PC-3 (cell line): ENCODE data around the gene MTF2. TPM values are rescaled to one million over a fixed set of nuclear protein-coding genes. Genes with fewer than 3 reads are reported as not detected.

Experiments used
- ATAC-seq: fragments of 200-7000 bp; cut with Tn5 transposase; 2 replicates; pipeline ENCODE4 v1.9.1; 2020; ENCODE audit warnings: mild to moderate bottlenecking, moderate library complexity
- BruUV-seq: library from RNA; stranded (reverse); fragments of 400-500 nt; replicated peaks from 2 replicates; lab custom pipeline; 2021; lab: Mats Ljungman, UMichigan
- CTCF ChIA-PET: fragments of 300-600 bp; sonication (Branson Sonifier 250); formaldehyde crosslinking; loops from one replicate; lab custom pipeline; 2022; ENCODE audit warnings: antibody characterized with exemption; lab: Charles Lee
- POLR2A ChIA-PET: fragments of 300-600 bp; sonication (Branson Sonifier 250); formaldehyde crosslinking; loops from one replicate; lab custom pipeline; 2022; ENCODE audit warnings: antibody characterized with exemption; ENCODE audit not compliant: unreplicated experiment; lab: Charles Lee
- DNase-seq: peaks from one replicate; pipeline ENCODE4 v3.0.0-alpha.2; 2015
- H2AFZ ChIP-seq: fragments of 300-600 bp; sonication (generic); 2 replicates; pipeline ENCODE4 v1.6.0; 2016; ENCODE audit warnings: antibody characterized with exemption, low read length
- H3F3A ChIP-seq: fragments of 300-600 bp; sonication (generic); one replicate; pipeline ENCODE4 v1.6.0; 2017; ENCODE audit warnings: antibody characterized with exemption, low read length, control low read depth, mild to moderate bottlenecking; ENCODE audit not compliant: unreplicated experiment
- H3K27ac ChIP-seq: fragments of 300-600 bp; sonication (generic); 2 replicates; pipeline ENCODE4 v1.5.1; 2016; ENCODE audit warnings: mild to moderate bottlenecking, low read length
- H3K27me3 ChIP-seq: fragments of 300-600 bp; sonication (generic); 2 replicates; pipeline ENCODE4 v1.6.1; 2016; ENCODE audit warnings: low read length, mixed read lengths
- H3K36me3 ChIP-seq: fragments of 300-600 bp; sonication (generic); 2 replicates; pipeline ENCODE4 v1.6.1; 2016; ENCODE audit warnings: low read depth, mixed run types, low read length, mixed read lengths
- H3K4me1 ChIP-seq: fragments of 300-600 bp; sonication (generic); 2 replicates; pipeline ENCODE4 v1.5.1; 2016; ENCODE audit warnings: low read length; ENCODE audit not compliant: insufficient read depth
- H3K4me2 ChIP-seq: fragments of 300-600 bp; sonication (generic); 2 replicates; pipeline ENCODE4 v1.6.0; 2016; ENCODE audit warnings: low read length
- H3K4me3 ChIP-seq: fragments of 300-600 bp; sonication (generic); 2 replicates; pipeline ENCODE4 v1.5.1; 2016; ENCODE audit warnings: mild to moderate bottlenecking, low read length, mixed read lengths
- H3K79me2 ChIP-seq: fragments of 300-600 bp; sonication (generic); 2 replicates; pipeline ENCODE4 v1.6.1; 2017; ENCODE audit warnings: low read length, mixed read lengths
- H3K9ac ChIP-seq: fragments of 300-600 bp; sonication (generic); 2 replicates; pipeline ENCODE4 v1.6.0; 2016; ENCODE audit warnings: mild to moderate bottlenecking, low read length
- H3K9me2 ChIP-seq: fragments of 300-600 bp; sonication (generic); replicated peaks from 2 replicates; pipeline ENCODE4 v1.6.1; 2016; ENCODE audit warnings: mixed run types, low read length, mixed read lengths
- H3K9me3 ChIP-seq: fragments of 300-600 bp; sonication (generic); 2 replicates; pipeline ENCODE4 v1.6.1; 2016; ENCODE audit warnings: low read length, mixed read lengths
- H4K20me1 ChIP-seq: fragments of 300-600 bp; sonication (generic); 2 replicates; pipeline ENCODE4 v1.6.1; 2016; ENCODE audit warnings: low read length, mixed read lengths
- CTCF ChIP-seq: fragments of 300-600 bp; sonication (generic); conservative IDR thresholded peaks from 2 replicates; pipeline ENCODE4 v1.5.1; 2017; ENCODE audit warnings: antibody characterized with exemption, low read depth, mild to moderate bottlenecking, low read length
- EZH2 ChIP-seq: fragments of 300-600 bp; sonication (generic); IDR thresholded peaks from one replicate; pipeline ENCODE4 v1.6.1; 2017; ENCODE audit warnings: antibody characterized with exemption, mild to moderate bottlenecking, low read length; ENCODE audit not compliant: unreplicated experiment
- EZH2phosphoT487 ChIP-seq: fragments of 300-600 bp; sonication (generic); IDR thresholded peaks from 2 replicates; pipeline ENCODE4 v1.6.1; 2018; ENCODE audit warnings: mild to moderate bottlenecking, antibody characterized with exemption, low read length, borderline replicate concordance
- intact Hi-C: fragments of 100-400 bp; cut with micrococcal nuclease; formaldehyde crosslinking; loops from 2 replicates; pipeline ENCODE4 v1.9.0; 2023
- total RNA-seq: library from RNA; depleted of rRNA; stranded (reverse); fragments of >200 nt; gene quantifications from 2 replicates; pipeline ENCODE4 v1.2.3, GENCODE V29; 2014

Gene MTF2
- total RNA-seq, 1 experiment from 2014 or later: 25.3 TPM

GRCh38 chr1:93031711-93032110 is 47.4 kb upstream of the MTF2 start:
- Histone ChIP-seq H3K27me3 (no peaks in the 10 kb centered on the region), H3K27ac (no peak overlapping the region), H3K4me2 (no peak overlapping the region), H3K9me3 (no peaks in the 10 kb centered on the region), H2AFZ (no peak overlapping the region), H3K36me3 (no peaks in the 10 kb centered on the region), H3K4me3 (no peak overlapping the region), H4K20me1 (no peaks in the 10 kb centered on the region), H3F3A (no peaks in the 10 kb centered on the region), H3K9me2 (0 out of 2 replicates have a peak, but pooled peaks cover 5% of the 10 kb centered on the region), H3K9ac (no peak overlapping the region), H3K4me1 (no peaks in the 10 kb centered on the region), H3K79me2 (no peaks in the 10 kb centered on the region)
- ChIA-PET CTCF (no interaction called here), POLR2A (no interaction called here)
- TF ChIP-seq EZH2 (no peak), EZH2phosphoT487 (no peak), CTCF (no peak)
- BruUV-seq: no TSS peak
- intact Hi-C loops: no loop called here
- DNase-seq: no peak
- ATAC-seq: no peak

- H3K4me2 ChIP-seq: no peak overlapping the region
- H2AFZ ChIP-seq: 0 out of 2 replicates have a peak overlapping the region, but pooled peaks have one; percentile 6
- H3K4me1 ChIP-seq: no peaks in the 10 kb centered on the region
- ChIA-PET POLR2A (no interaction called here), CTCF (no interaction called here)
- 0 out of 2 replicates have a peak, but pooled peaks cover 5% of the 10 kb centered on the region for H3K9me2 ChIP-seq
- TF ChIP-seq EZH2 (no peak), EZH2phosphoT487 (no peak), CTCF (no peak)
- H3K27ac ChIP-seq: no peak overlapping the region
- H3K79me2 ChIP-seq: no peaks in the 10 kb centered on the region
- H3F3A ChIP-seq: no peaks in the 10 kb centered on the region
- DNase-seq (no peak), ATAC-seq (no peak)
- BruUV-seq: no TSS peak
- H3K36me3 ChIP-seq: no peaks in the 10 kb centered on the region
- H3K4me3 ChIP-seq: no peak overlapping the region
- intact Hi-C loops: no loop called here
- no peaks in the 10 kb centered on the region for H3K27me3 ChIP-seq
- no peak overlapping the region for H3K9ac ChIP-seq
- H3K9me3 ChIP-seq: no peaks in the 10 kb centered on the region
- H4K20me1 ChIP-seq: no peaks in the 10 kb centered on the region
Observed at GRCh38 chr1:93033029-93033428, 46.1 kb upstream of the MTF2 start.

DNA sequence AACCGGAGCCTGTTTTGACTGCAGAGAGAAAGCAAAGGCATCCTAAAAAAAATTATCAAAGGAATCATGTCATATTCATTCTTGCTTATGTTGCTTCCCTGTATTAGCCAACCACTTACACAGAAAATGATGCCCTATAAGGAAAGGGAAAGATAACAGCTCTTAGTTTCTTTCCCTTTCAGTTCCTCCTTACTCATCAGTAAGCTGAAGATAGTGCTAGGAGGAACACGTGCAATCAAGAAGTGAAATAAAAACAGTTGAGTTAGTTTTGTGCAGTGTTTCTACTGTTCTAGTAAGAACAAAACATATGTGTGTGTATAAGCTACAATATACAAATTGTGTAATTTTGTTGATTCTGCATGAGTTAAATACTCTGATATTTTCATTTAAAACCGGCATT is 45.3 kb upstream of the MTF2 start:
- Histone ChIP-seq H2AFZ (no peak overlapping the region), H3K4me3 (no peak overlapping the region), H3K36me3 (no peaks in the 10 kb centered on the region), H3K27ac (no peak overlapping the region), H4K20me1 (no peaks in the 10 kb centered on the region), H3K9me3 (no peaks in the 10 kb centered on the region), H3K9ac (no peak overlapping the region), H3K4me2 (no peak overlapping the region), H3K4me1 (no peaks in the 10 kb centered on the region), H3K27me3 (no peaks in the 10 kb centered on the region), H3K9me2 (0 out of 2 replicates have a peak, but pooled peaks cover 5% of the 10 kb centered on the region), H3K79me2 (no peaks in the 10 kb centered on the region), H3F3A (no peaks in the 10 kb centered on the region)
- intact Hi-C loops: no loop called here
- ChIA-PET POLR2A (no interaction called here), CTCF (no interaction called here)
- DNase-seq (no peak), ATAC-seq (no peak)
- no TSS peak for BruUV-seq
- no peak for TF ChIP-seq CTCF
- no peak for TF ChIP-seq EZH2
- no peak for TF ChIP-seq EZH2phosphoT487
